ENCODE results near the gene SPDYE6.

DNA sequence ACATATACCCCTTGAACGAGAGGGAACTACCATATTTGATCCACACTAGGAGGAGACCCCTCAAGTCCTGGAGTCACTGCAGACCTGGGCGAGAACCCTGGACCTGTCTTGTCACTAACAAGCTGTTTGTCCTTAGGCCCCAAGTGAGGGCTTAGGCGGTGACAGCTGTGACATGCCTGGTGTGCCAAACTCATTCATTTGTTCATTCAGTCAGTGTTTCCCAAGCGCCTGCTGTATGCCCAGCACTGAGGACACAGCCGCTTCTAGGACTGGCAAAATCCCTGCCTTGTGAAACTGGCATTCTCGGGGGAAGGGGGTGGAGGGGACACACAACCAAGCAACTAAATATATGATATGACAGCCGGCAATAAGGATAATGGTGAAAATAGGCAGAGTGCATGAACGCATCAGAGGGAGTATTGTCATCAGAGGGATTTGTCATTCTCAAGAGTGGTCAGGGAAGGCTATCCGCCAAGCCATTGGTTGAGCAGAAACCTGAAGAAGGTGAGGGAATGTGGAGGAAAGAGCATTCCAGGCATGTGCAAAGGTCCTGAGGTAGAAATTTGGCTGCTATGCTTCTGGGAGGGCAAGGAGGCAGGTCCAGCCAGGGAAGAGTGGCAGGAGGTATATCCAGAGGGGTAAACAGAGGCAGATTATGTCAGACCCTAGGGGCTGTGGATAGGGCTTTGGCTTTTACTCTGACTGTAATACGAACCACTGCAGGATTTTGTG, 58.6 kb downstream of the SPDYE6 start:
- TF ChIP-seq CTCF (conservative IDR thresholded peaks at IDR 0.05; ENCODE audit: low read depth in 2 of 2) (no peak), POLR2AphosphoS5 (IDR thresholded peaks at IDR 0.05; ENCODE audit: low read depth) (no peak), EZH2 (IDR thresholded peaks at IDR 0.05; ENCODE audit: low read depth, unreplicated experiment) (no peak), JUNB (IDR thresholded peaks at IDR 0.05; ENCODE audit: unreplicated experiment) (no peak), CREB1 (CRISPR knock-in tag; IDR thresholded peaks at IDR 0.05; ENCODE audit: low read depth) (no peak), EZH2phosphoT487 (IDR thresholded peaks at IDR 0.05; ENCODE audit: unreplicated experiment) (no peak)

Measured in GM23338 (cell line).